A204.1 (cell line): Measurements from ENCODE around the gene TXNRD2.

ENCODE experiments used
- FAIRE-seq: peaks from 2 replicates; lab custom pipeline; 2012; peaks lifted over from hg19 to GRCh38; lab: Jason Lieb, UNC

The TXNRD2 gene

GRCh38 chr22:19965771-19966709 is 24.4 kb upstream of the TXNRD2 start:
- no peak for FAIRE-seq

GRCh38 chr22:19964701-19965386 is 23.2 kb upstream of the TXNRD2 start:
- no peak for FAIRE-seq

GRCh38 chr22:19963863-19964642 is 22.4 kb upstream of the TXNRD2 start:
- FAIRE-seq: no peak

- FAIRE-seq: no peak
Measured at GRCh38 chr22:19962909-19963806, 21.5 kb upstream of the TXNRD2 start.

DNA sequence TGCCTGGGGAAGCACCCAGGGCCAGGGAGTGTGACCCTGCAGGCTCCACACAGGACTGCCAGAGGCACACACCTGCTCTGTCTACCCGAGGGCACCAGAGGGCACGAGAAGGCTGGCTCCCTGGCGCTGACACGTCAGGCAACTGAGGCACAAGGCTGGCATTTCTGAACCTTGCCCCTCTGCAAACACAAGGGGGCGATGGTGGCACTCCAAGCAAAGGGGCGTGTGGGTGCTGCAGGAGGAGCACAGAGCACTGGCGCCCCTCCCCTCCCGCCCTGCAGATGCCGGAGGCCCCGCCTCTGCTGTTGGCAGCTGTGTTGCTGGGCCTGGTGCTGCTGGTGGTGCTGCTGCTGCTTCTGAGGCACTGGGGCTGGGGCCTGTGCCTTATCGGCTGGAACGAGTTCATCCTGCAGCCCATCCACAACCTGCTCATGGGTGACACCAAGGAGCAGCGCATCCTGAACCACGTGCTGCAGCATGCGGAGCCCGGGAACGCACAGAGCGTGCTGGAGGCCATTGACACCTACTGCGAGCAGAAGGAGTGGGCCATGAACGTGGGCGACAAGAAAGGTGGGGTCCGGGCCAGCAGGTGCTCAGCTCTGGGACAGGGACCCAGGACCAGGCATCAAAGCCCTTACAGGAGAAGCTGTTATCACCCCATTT is 20.8 kb upstream of the TXNRD2 start:
- no peak for FAIRE-seq

DNA sequence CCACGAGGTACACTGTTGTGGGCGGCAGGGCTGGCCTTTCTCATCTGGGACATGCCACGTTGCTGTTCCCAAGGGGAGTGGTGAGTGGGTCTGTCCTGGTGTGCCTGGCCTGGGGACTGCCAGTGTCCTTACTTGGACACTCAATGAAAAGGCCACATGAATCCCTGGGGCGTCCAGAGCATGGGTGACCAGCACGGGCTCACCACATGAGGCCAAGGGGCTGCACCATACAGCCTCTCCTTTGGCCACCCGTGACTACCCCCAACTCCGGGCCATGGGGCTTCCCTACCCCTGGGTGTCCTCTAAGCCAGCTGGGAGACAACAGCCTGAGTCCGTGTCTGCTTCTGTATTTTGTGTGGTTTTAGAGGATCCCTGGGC is 20.2 kb upstream of the TXNRD2 start:
- no peak for FAIRE-seq

DNA sequence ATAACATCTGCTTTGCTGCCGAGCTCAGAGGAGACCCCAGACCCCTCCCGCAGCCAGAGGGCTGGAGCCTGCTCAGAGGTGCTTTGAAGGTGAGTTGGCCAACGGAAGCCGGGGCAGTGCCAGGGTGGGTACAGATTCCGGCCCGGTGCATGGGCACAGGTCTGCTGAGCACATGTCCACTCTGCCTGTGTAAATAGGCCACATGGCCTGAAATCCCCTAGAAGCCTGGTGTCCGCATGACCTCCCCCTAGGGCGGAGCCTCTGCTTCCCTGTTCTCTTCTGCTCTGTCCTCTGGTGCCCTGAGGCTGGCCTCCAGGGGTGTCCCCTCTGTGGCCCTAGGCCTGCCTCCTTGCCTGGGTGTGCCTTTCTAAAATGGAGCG is 19.6 kb upstream of the TXNRD2 start:
- no peak for FAIRE-seq

DNA sequence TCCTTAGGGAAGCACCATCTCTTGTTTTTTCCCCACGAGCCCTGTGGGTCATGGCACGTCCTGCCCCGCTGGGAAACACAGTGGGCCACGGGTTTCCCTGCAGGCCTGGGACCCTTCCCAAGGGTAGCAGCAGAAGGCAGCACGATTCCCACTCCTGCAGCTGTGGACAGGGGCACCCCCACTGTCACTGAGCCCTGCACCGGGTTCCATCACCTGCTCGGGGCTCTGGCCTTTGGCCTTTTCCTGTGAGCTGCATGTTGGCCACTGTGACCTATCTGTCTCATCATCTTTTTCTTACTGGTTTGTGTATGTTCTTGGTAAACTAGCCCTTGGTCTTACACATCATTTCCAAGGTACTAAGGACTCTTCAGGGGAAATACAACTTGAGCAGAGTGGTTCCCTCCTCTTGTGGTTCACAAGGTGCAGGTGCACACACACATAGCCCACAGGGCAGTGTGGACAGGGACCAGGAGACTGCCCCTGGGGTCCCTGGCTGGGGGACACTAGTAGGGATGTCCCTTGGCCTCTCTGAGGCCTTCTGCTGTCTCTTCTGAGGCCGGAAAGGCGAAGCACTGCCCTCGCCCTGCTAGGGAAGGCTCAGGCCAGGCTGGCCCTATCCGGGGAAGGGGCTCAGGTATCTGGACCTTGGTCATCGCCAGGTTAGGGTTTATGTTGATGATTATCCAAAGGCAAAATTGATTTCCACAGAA is 19.0 kb upstream of the TXNRD2 start:
- FAIRE-seq: no peak

- FAIRE-seq: no peak
Measured at GRCh38 chr22:19959587-19960490, 18.2 kb upstream of the TXNRD2 start.

GRCh38 chr22:19959043-19959586 is 17.5 kb upstream of the TXNRD2 start:
- FAIRE-seq: no peak

- no peak for FAIRE-seq
Measured at GRCh38 chr22:19958083-19959042, 16.7 kb upstream of the TXNRD2 start.

DNA sequence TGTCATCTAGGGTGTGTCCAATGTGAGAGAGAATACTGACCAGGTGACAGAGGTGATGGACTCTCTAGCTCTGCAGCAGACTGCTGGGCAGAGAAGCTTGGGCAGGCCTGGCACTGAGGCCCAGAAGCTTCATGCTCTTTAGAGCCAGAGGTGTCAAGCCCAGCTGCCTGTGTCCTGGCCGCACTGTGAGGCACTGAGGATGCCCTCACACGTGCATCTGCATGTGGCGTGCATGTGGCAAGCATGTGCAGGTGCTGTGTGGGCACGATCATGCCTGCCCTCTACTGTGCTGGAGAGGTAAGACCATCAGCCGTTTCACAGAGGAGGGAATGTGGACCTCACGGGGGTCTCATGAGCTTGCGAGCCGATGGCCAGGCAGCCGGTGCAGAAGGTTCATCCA is 15.8 kb upstream of the TXNRD2 start:
- FAIRE-seq: no peak

DNA sequence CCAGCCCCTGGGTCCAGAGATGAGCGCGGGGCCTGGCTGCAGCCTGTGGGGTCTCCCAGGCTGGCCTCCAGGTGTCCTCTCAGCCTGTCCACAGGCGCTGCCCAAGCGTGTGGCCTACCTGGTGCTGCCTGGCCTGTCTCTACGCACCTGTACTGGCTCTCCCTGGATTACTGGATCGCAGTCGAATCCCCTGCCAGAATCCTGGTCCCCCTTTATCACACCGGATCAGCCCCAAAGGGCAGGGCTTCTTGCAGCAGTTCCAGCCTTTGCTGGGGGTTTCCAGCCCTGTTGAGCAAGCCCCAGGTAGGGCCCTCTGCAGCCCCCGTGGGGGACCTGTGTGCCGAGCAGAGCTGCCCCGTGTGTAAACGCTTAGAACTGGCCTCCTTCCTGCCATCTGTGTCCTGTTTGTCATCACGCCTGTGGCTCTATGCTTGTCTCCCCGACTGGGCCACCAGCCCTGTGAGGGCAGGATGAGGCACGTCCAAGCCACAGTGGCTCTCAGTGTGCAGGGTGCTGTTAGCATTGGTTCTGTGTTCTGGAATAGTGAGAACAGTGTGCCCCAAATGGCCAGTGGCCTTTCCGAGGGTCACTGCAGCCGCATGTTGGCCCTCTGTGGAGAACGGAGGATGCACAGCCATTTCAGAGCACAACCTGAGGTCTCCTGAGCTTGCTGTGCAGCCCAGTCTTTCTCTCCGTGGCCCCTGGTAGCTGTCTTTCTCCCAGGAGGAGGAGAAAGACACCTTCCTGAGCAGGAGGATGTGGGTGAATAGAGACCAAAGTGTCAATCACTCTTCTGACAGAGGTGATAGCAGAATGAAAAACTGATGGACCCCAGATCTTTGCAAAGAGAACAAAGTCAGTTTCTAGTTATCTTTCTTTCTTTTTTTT is 13.9 kb upstream of the TXNRD2 start:
- no peak for FAIRE-seq

- FAIRE-seq: no peak
Measured at GRCh38 chr22:19951346-19951745, 9.7 kb upstream of the TXNRD2 start.

DNA sequence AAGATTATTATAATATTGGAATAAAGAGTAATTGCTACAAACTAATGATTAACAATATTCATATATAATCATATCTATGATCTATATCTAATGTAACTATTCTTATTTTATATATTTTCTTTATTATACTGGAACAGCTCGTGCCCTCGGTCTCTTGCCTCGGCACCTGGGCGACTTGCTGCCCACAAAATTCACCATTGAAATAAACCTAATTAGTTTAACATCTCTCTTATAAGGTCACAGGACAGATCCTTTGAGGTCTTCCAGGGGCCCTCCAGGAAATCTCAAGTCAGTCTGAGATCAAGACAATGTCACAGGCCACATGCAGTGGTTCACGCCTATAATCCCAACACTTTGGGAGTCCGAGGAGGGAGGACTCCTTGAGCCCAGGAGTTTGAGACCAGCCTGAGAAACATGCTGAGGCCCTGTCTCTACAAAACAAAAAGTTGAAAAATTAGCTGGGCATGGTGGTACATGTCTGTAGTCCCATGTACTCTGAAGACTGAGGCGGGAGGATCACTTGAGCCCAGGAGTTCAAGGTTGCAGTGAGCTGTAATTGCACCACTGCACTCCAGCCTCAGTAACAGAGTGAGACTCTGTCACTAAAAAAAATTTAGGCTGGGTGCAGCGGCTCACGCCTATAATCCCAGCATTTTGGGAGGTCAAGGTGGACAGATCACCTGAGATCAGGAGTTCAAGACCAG is 6.6 kb upstream of the TXNRD2 start:
- no peak for FAIRE-seq
